H1 (cell line): Measurements from ENCODE around the gene LRCH1. TPM values are rescaled to one million over a fixed set of nuclear protein-coding genes. Genes with fewer than 3 reads are reported as not detected.

ENCODE experiments used
- CTCF ChIA-PET: fragments of 300-600 bp; sonication (Branson Sonifier 250); formaldehyde crosslinking; loops from one replicate; lab custom pipeline; 2021; ENCODE audit not compliant: partially characterized antibody; lab: Charles Lee
- POLR2A ChIA-PET: fragments of 300-600 bp; sonication (Branson Sonifier 250); formaldehyde crosslinking; loops from one replicate; lab custom pipeline; 2021; ENCODE audit warnings: inconsistent platforms; ENCODE audit not compliant: partially characterized antibody; lab: Charles Lee
- DNase-seq, 2 experiments: peaks; one replicate each; pipeline versions ENCODE4 v3.0.0 to v3.0.0-alpha.2; 2010 to 2022; ENCODE audit warnings: low spot score in 2 of 2, low read depth in 1 of 2, mixed read lengths in 1 of 2
- FAIRE-seq: peaks from 2 replicates; lab custom pipeline; 2011; peaks lifted over from hg19 to GRCh38; lab: Jason Lieb, UNC
- H2AFZ ChIP-seq: 2 replicates; pipeline ENCODE4 v1.8.1; 2012; ENCODE audit warnings: low read length, inconsistent platforms
- H2AK5ac ChIP-seq: 2 replicates; pipeline ENCODE4 v1.6.1; 2013; ENCODE audit warnings: low read depth, low read length
- H2BK120ac ChIP-seq: replicated peaks from 2 replicates; pipeline ENCODE3; 2013; ENCODE audit warnings: low read depth, low read length, inconsistent platforms
- H2BK12ac ChIP-seq: 2 replicates; pipeline ENCODE4 v1.6.1; 2013; ENCODE audit warnings: low read depth, low read length
- H2BK15ac ChIP-seq: 2 replicates; pipeline ENCODE4 v1.6.1; 2013; ENCODE audit warnings: low read length
- H2BK20ac ChIP-seq: 2 replicates; pipeline ENCODE4 v1.6.1; 2013; ENCODE audit warnings: low read length
- H2BK5ac ChIP-seq: 2 replicates; pipeline ENCODE4 v1.6.1; 2013; ENCODE audit warnings: low read depth, low read length
- H3K14ac ChIP-seq: 2 replicates; pipeline ENCODE4 v1.6.1; 2013; ENCODE audit warnings: inconsistent platforms; ENCODE audit not compliant: insufficient read length
- H3K18ac ChIP-seq: 2 replicates; pipeline ENCODE4 v1.6.1; 2013; ENCODE audit warnings: low read length; ENCODE audit errors: extremely low read depth
- H3K23ac ChIP-seq: 2 replicates; pipeline ENCODE4 v1.6.1; 2013; ENCODE audit warnings: inconsistent platforms; ENCODE audit not compliant: insufficient read length
- H3K23me2 ChIP-seq: 2 replicates; pipeline ENCODE4 v1.6.1; 2013; ENCODE audit warnings: low read depth, low read length
- H3K27ac ChIP-seq: 2 replicates; pipeline ENCODE4 v1.6.1; 2011; ENCODE audit warnings: low read depth, low read length, inconsistent platforms
- H3K27me3 ChIP-seq, 4 experiments: replicated peaks in 1 of 4; 1 replicate in 1 of 4; 2 replicates in 3 of 4; pipeline versions ENCODE4 v1.6.1 to v1.8.1; 2011 to 2013; ENCODE audit warnings: low read length in 3 of 4, mild to moderate bottlenecking in 3 of 4, inconsistent platforms in 2 of 4, mixed read lengths in 2 of 4, moderate library complexity in 1 of 4; ENCODE audit not compliant: control insufficient read depth in 3 of 4, insufficient read depth in 3 of 4; ENCODE audit errors: extremely low read depth in 1 of 4
- H3K36me3 ChIP-seq, 4 experiments: 2 replicates each; pipeline versions ENCODE4 v1.6.1 to v1.8.1; 2011 to 2013; ENCODE audit warnings: mild to moderate bottlenecking in 4 of 4, low read length in 3 of 4, moderate library complexity in 2 of 4, control low read depth in 1 of 4, inconsistent platforms in 1 of 4; ENCODE audit not compliant: insufficient read depth in 4 of 4, control insufficient read depth in 2 of 4
- H3K4ac ChIP-seq: replicated peaks from 2 replicates; pipeline ENCODE3; 2013; ENCODE audit warnings: low read length, low read depth, mixed read lengths, inconsistent platforms; ENCODE audit not compliant: insufficient read length
- H3K4me1 ChIP-seq, 4 experiments: replicated peaks in 1 of 4; 1 replicate in 1 of 4; 2 replicates in 3 of 4; pipeline versions ENCODE4 v1.6.1 to v1.8.1; 2011 to 2013; ENCODE audit warnings: low read length in 3 of 4, inconsistent platforms in 2 of 4, mixed read lengths in 1 of 4; ENCODE audit not compliant: insufficient read depth in 4 of 4, control insufficient read depth in 3 of 4
- H3K4me2 ChIP-seq, 2 experiments: 2 replicates each; pipeline versions ENCODE4 v1.6.1 to v1.8.1; 2011 to 2013; ENCODE audit warnings: low read depth in 2 of 2, low read length in 2 of 2, control low read depth in 1 of 2, inconsistent platforms in 1 of 2, mild to moderate bottlenecking in 1 of 2; ENCODE audit not compliant: insufficient read depth in 1 of 2
- H3K4me3 ChIP-seq, 4 experiments: fragments of 200-600, 300-600 bp in 1 of 4; sonication (generic), shearing (Covaris generic), sonication (Bioruptor Twin) in 1 of 4; 2 replicates each; pipeline versions ENCODE4 v1.5.1 to v1.8.1; 2011 to 2016; ENCODE audit warnings: low read length in 4 of 4, low read depth in 3 of 4, control low read depth in 2 of 4, inconsistent platforms in 2 of 4, mild to moderate bottlenecking in 2 of 4, mixed read lengths in 1 of 4, moderate library complexity in 1 of 4; ENCODE audit not compliant: insufficient read depth in 2 of 4; ENCODE audit errors: extremely low read depth in 1 of 4
- H3K56ac ChIP-seq: replicated peaks from 2 replicates; pipeline ENCODE3; 2013; ENCODE audit warnings: low read depth, mild to moderate bottlenecking, mixed read lengths, low read length, inconsistent platforms; ENCODE audit not compliant: insufficient read length
- H3K79me1 ChIP-seq: 2 replicates; pipeline ENCODE4 v1.6.1; 2013; ENCODE audit warnings: low read depth, low read length, control low read depth
- H3K79me2 ChIP-seq, 2 experiments: 2 replicates each; pipeline versions ENCODE4 v1.6.1 to v1.8.1; 2012 to 2013; ENCODE audit warnings: low read length in 2 of 2, mild to moderate bottlenecking in 2 of 2, inconsistent platforms in 1 of 2; ENCODE audit not compliant: insufficient read depth in 2 of 2, control insufficient read depth in 1 of 2
- H3K9ac ChIP-seq, 4 experiments: replicated peaks in 1 of 4; 1 replicate in 1 of 4; 2 replicates in 3 of 4; pipeline versions ENCODE4 v1.6.1 to v1.8.1; 2011 to 2013; ENCODE audit warnings: low read depth in 3 of 4, low read length in 3 of 4, control low read depth in 2 of 4, mild to moderate bottlenecking in 2 of 4, moderate library complexity in 2 of 4, inconsistent platforms in 1 of 4; ENCODE audit errors: extremely low read depth in 1 of 4
- H3K9me3 ChIP-seq, 2 experiments: 2 replicates each; pipeline versions ENCODE4 v1.6.1 to v1.8.1; 2012 to 2013; ENCODE audit warnings: mild to moderate bottlenecking in 2 of 2, moderate library complexity in 2 of 2, control low read depth in 1 of 2, inconsistent platforms in 1 of 2, low read depth in 1 of 2, low read length in 1 of 2, mixed read lengths in 1 of 2; ENCODE audit not compliant: insufficient read depth in 2 of 2
- H4K20me1 ChIP-seq, 2 experiments: replicated peaks in 1 of 2; 2 replicates each; pipeline versions ENCODE3 to v1.8.1; 2011 to 2013; ENCODE audit warnings: inconsistent platforms in 2 of 2, low read length in 2 of 2, mild to moderate bottlenecking in 1 of 2; ENCODE audit not compliant: insufficient read depth in 2 of 2, control insufficient read depth in 1 of 2
- H4K5ac ChIP-seq: 2 replicates; pipeline ENCODE4 v1.6.1; 2013; ENCODE audit warnings: low read length, low read depth, mixed read lengths, inconsistent platforms; ENCODE audit not compliant: insufficient read length
- H4K8ac ChIP-seq: 2 replicates; pipeline ENCODE4 v1.8.0; 2013; ENCODE audit warnings: mild to moderate bottlenecking, moderate library complexity, low read length, inconsistent platforms; ENCODE audit not compliant: insufficient read depth; ENCODE audit errors: extremely low read depth
- H4K91ac ChIP-seq: replicated peaks from 2 replicates; pipeline ENCODE3; 2013; ENCODE audit warnings: low read length, mixed read lengths, inconsistent platforms; ENCODE audit not compliant: insufficient read length
- BCL11A ChIP-seq, 2 experiments: IDR thresholded peaks; one replicate each; pipeline ENCODE4 v1.6.1; 2011; ENCODE audit warnings: low read depth in 2 of 2, low read length in 2 of 2, mild to moderate bottlenecking in 2 of 2
- EGR1 ChIP-seq: IDR thresholded peaks from 2 replicates; pipeline ENCODE4 v1.6.1; 2011; ENCODE audit warnings: low read depth, low read length, borderline replicate concordance
- EZH2 ChIP-seq: fragments of 200-600 bp; sonication (generic); IDR thresholded peaks from 2 replicates; pipeline ENCODE4 v1.7.1; 2012; ENCODE audit warnings: low read depth, mild to moderate bottlenecking, moderate library complexity, low read length, inconsistent platforms; ENCODE audit not compliant: severe bottlenecking
- HDAC2 ChIP-seq, 2 experiments: fragments of 300-600 bp in 1 of 2; sonication (generic) in 1 of 2; IDR thresholded peaks; 2 replicates each; pipeline ENCODE4 v1.6.1; 2011 to 2012; ENCODE audit warnings: low read depth in 2 of 2, low read length in 2 of 2, mild to moderate bottlenecking in 2 of 2, moderate library complexity in 2 of 2, borderline replicate concordance in 1 of 2, inconsistent platforms in 1 of 2
- NRF1 ChIP-seq: IDR thresholded peaks from 2 replicates; pipeline ENCODE4 v1.6.1; 2011; ENCODE audit warnings: mild to moderate bottlenecking, low read depth, low read length, improper control_type of control experiment
- RXRA ChIP-seq: IDR thresholded peaks from 2 replicates; pipeline ENCODE4 v1.6.1; 2011; ENCODE audit warnings: low read depth, mild to moderate bottlenecking, low read length, moderate library complexity; ENCODE audit not compliant: insufficient read depth
- SIN3A ChIP-seq, 2 experiments: IDR thresholded peaks in 1 of 2; conservative IDR thresholded peaks in 1 of 2; 2 replicates each; pipeline ENCODE4 v1.6.1; 2011 to 2012; ENCODE audit warnings: low read length in 2 of 2, improper control_type of control experiment in 1 of 2, low read depth in 1 of 2, mild to moderate bottlenecking in 1 of 2
- WGBS, 2 experiments: shearing (Covaris generic) in 1 of 2; methylation state at CpG; one replicate each; pipeline versions ENCODE4 v1.1.6 to v1.1.7; 2013 to 2015; ENCODE audit warnings: low lambda C conversion rate in 2 of 2, mixed read lengths in 2 of 2, inconsistent platforms in 1 of 2, low coverage in 1 of 2, missing lambda C conversion rate in 1 of 2; ENCODE audit not compliant: insufficient replicate concordance in 2 of 2, insufficient coverage in 1 of 2, insufficient read length in 1 of 2; ENCODE audit errors: extremely low coverage in 1 of 2, missing lambda C conversion rate in 1 of 2; 5-methylcytosine and 5-hydroxymethylcytosine counted together
- polyA plus RNA-seq, 7 experiments: library from polyadenylated mRNA; depleted of rRNA in 3 of 7; stranded (reverse) in 5 of 7; unstranded in 2 of 7; fragments of >200 nt in 5 of 7; fragments of 200-250 nt in 2 of 7; gene quantifications; 1 replicate in 5 of 7; 2 replicates in 1 of 7; 4 replicates in 1 of 7; pipeline versions ENCODE4 v1.2.1 to v1.2.3, GENCODE V29; 2011 to 2013; ENCODE audit warnings: missing spikeins in 2 of 7, mixed read lengths in 2 of 7
- total RNA-seq: library from RNA; stranded (reverse); fragmentation: NEBNext Ultra II Directional; extraction: Animal tissue kit (Norgen Biotek cat#: 25700); gene quantifications from 2 replicates; pipeline ENCODE4 v1.2.1, GENCODE V29; 2021
- TF ChIP-seq, protein P1 (sequence below): IDR thresholded peaks from 2 replicates; pipeline ENCODE4 v1.6.1; 2012; ENCODE audit warnings: inconsistent platforms
- TF ChIP-seq, protein P2 (sequence below): IDR thresholded peaks from 2 replicates; pipeline ENCODE4 v1.6.1; 2011; ENCODE audit warnings: low read depth, mild to moderate bottlenecking, low read length; ENCODE audit not compliant: insufficient read depth

LRCH1 gene
- total and polyA plus RNA-seq, 2 of the 8 experiments (the other 6 are each of a cell fraction or from before 2014, with no cell fraction given) = 3.0 to 10.1 TPM

DNA sequence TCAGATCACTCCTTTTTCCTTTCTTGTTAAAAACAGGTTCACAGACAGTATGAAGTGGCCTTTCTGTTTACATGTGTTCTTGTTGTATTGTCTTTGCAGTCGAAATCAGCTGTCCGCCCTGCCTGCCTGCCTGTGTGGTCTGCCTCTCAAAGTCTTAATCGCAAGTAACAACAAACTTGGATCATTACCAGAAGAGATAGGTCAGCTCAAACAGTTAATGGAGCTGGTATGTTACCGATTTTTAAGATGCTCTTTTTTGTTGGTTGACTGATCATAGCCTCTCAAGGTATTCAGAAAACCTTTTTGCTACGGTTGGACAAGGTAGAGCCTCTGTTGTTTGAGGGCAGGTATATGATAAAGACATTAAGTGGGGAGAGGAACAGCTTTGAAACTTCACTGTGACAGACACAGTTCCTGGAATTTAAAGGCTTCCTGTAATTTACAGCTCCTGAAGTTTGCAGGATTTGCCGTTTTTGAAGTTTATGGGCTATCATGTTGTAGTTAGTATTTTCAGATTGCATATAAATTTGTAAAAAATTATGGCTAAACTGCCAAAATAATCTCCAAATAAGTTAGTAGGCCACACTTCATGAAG, 116.1 kb downstream of the LRCH1 start:
- Histone ChIP-seq H2BK15ac (no peak overlapping the region), H3K36me3 (no peaks in the 10 kb centered on the region), H2AFZ (no peak overlapping the region), H2BK12ac (no peak overlapping the region), H2BK20ac (no peak overlapping the region), H3K56ac (no peak overlapping the region), H3K79me2 (peaks cover 0 to 8% of the 10 kb centered on the region in 2 experiments; a peak in 1 of 4 replicates), H3K4me1 (peaks cover 3 to 18% (median 8%) of the 10 kb centered on the region in 4 experiments), H3K4ac (no peak overlapping the region), H3K9ac (no peak overlapping the region), H3K27ac (no peak overlapping the region), H3K9me3 (no peaks in the 10 kb centered on the region), H3K4me3 (no peak overlapping the region), H2BK5ac (no peak overlapping the region), H3K23ac (no peak overlapping the region), H3K4me2 (no peak overlapping the region), H4K5ac (no peak overlapping the region), H3K18ac (no peak overlapping the region), H3K27me3 (no peaks in the 10 kb centered on the region), H4K20me1 (peaks cover 0 to 1% of the 10 kb centered on the region in 2 experiments), H2AK5ac (no peak overlapping the region), H4K8ac (no peak overlapping the region), H4K91ac (no peak overlapping the region), H3K79me1 (no peaks in the 10 kb centered on the region; the same call in 1 of the 2 replicates), H3K14ac (no peak overlapping the region), H2BK120ac (no peak overlapping the region), H3K23me2 (no peaks in the 10 kb centered on the region)
- 87% methylated on average over 6 of the region's 6 CpGs; no CpG with 5 or more reads in 1 of the 2 experiments for WGBS, 2 experiments
- FAIRE-seq = no peak
- no peak for DNase-seq
- ChIA-PET POLR2A (no interaction called here), CTCF (interaction anchor here (0.8 to 1.5 kb wide), 7 partner anchors 9 to 54 kb away, joined by 3 to 5 read pairs (median 3); no protein-coding TSS in a partner anchor)
- TF ChIP-seq EZH2 (no peak), EGR1 (no peak), SIN3A (conservative IDR thresholded peaks at IDR 0.05 in 1 of 2, IDR thresholded peaks at IDR 0.05 in 1 of 2; ENCODE audit: low read depth in 1 of 2, low read length in 2 of 2) (no peak), HDAC2 (IDR thresholded peaks at IDR 0.05; ENCODE audit: borderline replicate concordance in 1 of 2, low read depth in 2 of 2, low read length in 2 of 2) (no peak), RXRA (no peak), NRF1 (no peak), BCL11A (IDR thresholded peaks at IDR 0.05; ENCODE audit: low read depth in 2 of 2, low read length in 2 of 2) (no peak)
- TF ChIP-seq, protein P1, sequence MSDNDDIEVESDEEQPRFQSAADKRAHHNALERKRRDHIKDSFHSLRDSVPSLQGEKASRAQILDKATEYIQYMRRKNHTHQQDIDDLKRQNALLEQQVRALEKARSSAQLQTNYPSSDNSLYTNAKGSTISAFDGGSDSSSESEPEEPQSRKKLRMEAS = no peak
- TF ChIP-seq, protein P2, sequence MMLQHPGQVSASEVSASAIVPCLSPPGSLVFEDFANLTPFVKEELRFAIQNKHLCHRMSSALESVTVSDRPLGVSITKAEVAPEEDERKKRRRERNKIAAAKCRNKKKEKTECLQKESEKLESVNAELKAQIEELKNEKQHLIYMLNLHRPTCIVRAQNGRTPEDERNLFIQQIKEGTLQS = no peak
